GM21528 (cell line): ENCODE results near the gene VAC14.

Source experiments
- ATAC-seq: cut with Tn5 transposase; IDR thresholded peaks from one replicate; pipeline ENCODE4 v1.9.1; 2021; ENCODE audit warnings: mild to moderate bottlenecking, moderate library complexity; ENCODE audit not compliant: unreplicated experiment, low FRiP score

VAC14 gene

GRCh38 chr16:70788668-70789594 is 12.0 kb downstream of the VAC14 start:
- no peak for ATAC-seq

- no peak for ATAC-seq
Observed at GRCh38 chr16:70786020-70786755, 14.8 kb downstream of the VAC14 start.

GRCh38 chr16:70784692-70785555 is 16.0 kb downstream of the VAC14 start:
- ATAC-seq, result no peak

- ATAC-seq, result no peak
Observed at GRCh38 chr16:70782237-70782636, 18.7 kb downstream of the VAC14 start.

- no peak for ATAC-seq
Observed at GRCh38 chr16:70781800-70782199, 19.2 kb downstream of the VAC14 start.

- no peak for ATAC-seq
Observed at GRCh38 chr16:70780546-70780945, 20.4 kb downstream of the VAC14 start.

- no peak for ATAC-seq
Observed at GRCh38 chr16:70779361-70779760, 21.6 kb downstream of the VAC14 start.

- ATAC-seq, result no peak
Observed at GRCh38 chr16:70778901-70779309, 22.1 kb downstream of the VAC14 start.

GRCh38 chr16:70777973-70778406 is 23.0 kb downstream of the VAC14 start:
- no peak for ATAC-seq

GRCh38 chr16:70777496-70777895 is 23.5 kb downstream of the VAC14 start:
- ATAC-seq, result no peak

- no peak for ATAC-seq
Observed at GRCh38 chr16:70775399-70775798, 25.6 kb downstream of the VAC14 start.

GRCh38 chr16:70774261-70774660 is 26.7 kb downstream of the VAC14 start:
- no peak for ATAC-seq

GRCh38 chr16:70772493-70772892 is 28.5 kb downstream of the VAC14 start:
- no peak for ATAC-seq

- ATAC-seq, result no peak
Observed at GRCh38 chr16:70770626-70771552, 30.1 kb downstream of the VAC14 start.

- ATAC-seq, result no peak
Observed at GRCh38 chr16:70770291-70770625, 30.7 kb downstream of the VAC14 start.

GRCh38 chr16:70769761-70770160 is 31.2 kb downstream of the VAC14 start:
- ATAC-seq, result no peak

GRCh38 chr16:70769131-70769530 is 31.8 kb downstream of the VAC14 start:
- ATAC-seq, result no peak

GRCh38 chr16:70768203-70768580 is 32.8 kb downstream of the VAC14 start:
- no peak for ATAC-seq

GRCh38 chr16:70767377-70768202 is 33.4 kb downstream of the VAC14 start:
- ATAC-seq, result no peak
